GM12892 (cell line): ENCODE measurements around the gene STOML2.

ENCODE experiments used
- POLR2A ChIP-seq: IDR thresholded peaks from 2 replicates; pipeline ENCODE4 v1.6.1; 2011; ENCODE audit warnings: low read depth, low read length, control low read depth
- POLR2AphosphoS5 ChIP-seq: IDR thresholded peaks from 2 replicates; pipeline ENCODE4 v1.6.1; 2011; ENCODE audit warnings: low read depth, low read length, control low read depth

DNA sequence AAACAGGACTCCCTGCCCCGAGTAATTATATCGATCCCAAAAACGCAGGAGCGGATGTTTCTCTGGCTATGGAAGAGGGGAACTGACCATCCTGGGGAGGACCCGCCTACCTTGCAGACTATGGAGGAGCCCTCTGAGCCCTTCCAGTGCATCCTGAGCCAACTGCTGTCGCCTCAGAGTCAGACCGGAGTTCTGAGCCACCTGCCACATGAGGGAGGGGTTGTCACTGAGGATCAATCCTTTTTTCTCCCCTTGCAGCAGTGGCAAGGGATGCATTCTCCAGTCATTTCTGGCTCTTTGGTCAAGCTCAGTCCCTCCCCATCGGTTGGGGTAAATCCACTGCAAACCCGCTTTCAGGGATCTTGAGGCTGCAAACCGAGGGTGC lies 23.9 kb downstream of the STOML2 start:
- TF ChIP-seq POLR2AphosphoS5 (no peak), POLR2A (no peak)
